Activated CD8-positive, alpha-beta memory T cell treated with anti-CD3 and anti-CD28 coated beads, Interleukin-2, amount 50 U/mL, for 1 hour (primary cell): ENCODE data around the gene FRRS1.
"Not testable (repeated sequence)": the region's sequence is repeated elsewhere in the genome, so short reads cannot be mapped to it uniquely, and the experiment has no call there.

ENCODE experiments used
- DNase-seq: peaks from one replicate; pipeline ENCODE4 v3.0.0-alpha.2; 2020; ENCODE audit errors: extremely low read depth

Gene FRRS1

DNA sequence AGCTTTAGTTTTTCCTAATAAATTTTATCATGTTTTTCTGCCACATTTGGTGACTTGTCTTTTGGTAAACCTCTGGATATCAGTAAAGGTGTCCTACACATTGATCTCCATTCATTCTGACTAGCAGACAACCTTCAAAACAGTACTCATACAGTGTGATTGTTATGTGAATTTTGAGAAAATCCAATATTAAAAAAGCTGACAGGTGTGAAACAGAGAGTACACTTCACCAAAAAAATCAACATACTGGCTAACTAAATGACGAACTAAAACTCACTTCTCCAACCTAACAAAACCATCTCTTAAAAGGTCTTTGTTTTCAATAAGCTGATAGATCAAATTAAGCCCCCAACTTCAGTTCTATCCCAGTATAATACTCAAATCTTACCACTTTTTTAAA is 1.5 kb downstream of the FRRS1 start:
- no peak for DNase-seq

DNA sequence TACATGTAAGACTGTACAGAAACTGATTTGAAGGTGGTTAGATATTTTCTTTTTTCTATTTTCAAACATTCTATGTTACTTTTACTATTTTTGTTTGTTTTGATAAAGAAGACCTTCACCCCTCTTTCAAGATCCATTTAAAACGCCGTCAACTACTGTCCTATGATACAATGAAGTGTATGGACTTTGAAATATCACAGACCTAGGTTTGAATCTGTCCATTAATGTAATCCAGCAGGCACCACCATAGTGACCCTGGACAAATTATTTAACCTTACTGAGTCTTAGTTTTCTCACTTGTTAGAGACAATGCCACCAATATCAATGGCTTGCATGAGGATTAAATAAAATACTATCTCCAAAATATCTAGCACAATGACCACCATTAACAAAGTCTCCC is 2.0 kb downstream of the FRRS1 start:
- no peak for DNase-seq

- DNase-seq, result no peak
Observed at GRCh38 chr1:99763956-99764355, 2.5 kb downstream of the FRRS1 start.

DNA sequence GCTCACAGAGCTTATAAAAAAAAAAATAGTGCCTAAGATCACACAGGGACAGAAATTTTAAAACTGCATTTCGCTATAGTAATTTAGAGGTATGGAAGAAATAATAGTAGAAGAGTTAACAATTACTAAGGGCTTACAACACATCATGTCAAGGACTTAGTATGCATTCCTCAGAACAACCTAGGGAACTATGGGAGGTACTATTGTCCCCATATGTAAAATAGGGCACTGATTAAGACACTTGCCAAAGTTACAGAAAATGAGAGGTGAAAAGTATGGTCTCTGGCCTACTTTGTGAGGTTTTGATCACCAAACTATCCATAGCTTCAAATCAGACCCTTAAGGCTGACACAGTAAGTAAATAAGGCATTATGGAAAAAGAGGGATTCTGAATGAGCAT is 4.7 kb downstream of the FRRS1 start:
- no peak for DNase-seq

GRCh38 chr1:99759518-99760160 is 6.8 kb downstream of the FRRS1 start:
- no peak for DNase-seq

DNA sequence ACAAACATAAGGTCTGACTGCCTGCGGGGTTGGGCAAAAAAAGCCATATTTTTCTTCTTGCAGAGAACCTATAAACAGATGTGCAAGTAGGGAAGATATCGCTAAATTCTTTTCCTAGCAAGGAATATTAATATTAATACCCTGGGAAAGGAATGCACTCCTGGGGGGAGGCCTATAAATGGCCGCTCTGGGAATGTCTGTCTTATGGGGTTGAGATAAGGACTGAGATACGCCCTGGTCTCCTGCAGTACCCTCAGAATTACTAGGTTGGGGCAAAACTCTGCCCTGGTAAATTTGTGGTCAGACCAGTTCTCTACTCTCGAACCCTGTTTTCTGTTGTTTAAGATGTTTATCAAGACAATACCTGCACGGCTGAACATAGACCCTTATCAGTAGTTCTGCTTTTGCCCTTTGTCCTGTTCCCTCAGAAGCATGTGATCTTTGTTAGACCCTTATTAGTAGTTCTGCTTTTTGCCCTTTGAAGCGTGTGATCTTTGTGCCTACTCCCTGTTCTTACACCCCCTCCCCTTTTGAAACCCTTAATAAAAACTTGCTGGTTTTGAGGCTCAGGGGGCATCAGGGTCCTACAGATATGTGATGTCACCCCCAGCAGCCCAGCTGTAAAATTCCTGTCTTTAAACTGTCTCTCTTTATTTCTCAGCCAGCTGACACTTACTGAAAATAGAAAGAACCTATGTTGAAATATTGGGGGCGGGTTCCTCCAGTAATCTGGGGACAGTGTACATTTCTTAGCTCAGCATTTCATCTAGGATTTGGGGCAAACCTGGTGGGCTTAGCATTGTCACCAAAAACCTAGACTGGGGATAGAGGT is 7.5 kb downstream of the FRRS1 start:
- DNase-seq, result not testable (repeated sequence)

- DNase-seq, result no peak
Observed at GRCh38 chr1:99758073-99758511, 8.3 kb downstream of the FRRS1 start.

- no peak for DNase-seq
Observed at GRCh38 chr1:99756598-99756997, 9.8 kb downstream of the FRRS1 start.

DNA sequence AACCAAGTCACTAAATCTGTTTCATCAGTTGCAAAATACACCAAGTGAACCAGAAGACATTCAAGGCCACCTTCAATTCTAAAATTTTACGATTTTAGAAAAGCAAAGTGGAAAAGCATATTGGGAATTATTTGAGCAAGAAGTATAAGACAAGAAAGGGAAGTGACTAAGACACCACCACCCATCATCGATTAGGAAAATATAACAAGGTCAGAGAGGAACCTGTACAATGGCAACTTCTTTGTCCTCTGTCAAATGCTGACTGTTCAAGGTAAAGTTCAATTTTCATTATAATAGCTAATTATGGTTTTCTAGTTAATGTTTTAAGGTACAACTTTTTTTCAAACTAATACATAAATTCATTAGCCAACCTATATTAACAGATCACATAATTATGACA is 10.8 kb downstream of the FRRS1 start:
- no peak for DNase-seq

DNA sequence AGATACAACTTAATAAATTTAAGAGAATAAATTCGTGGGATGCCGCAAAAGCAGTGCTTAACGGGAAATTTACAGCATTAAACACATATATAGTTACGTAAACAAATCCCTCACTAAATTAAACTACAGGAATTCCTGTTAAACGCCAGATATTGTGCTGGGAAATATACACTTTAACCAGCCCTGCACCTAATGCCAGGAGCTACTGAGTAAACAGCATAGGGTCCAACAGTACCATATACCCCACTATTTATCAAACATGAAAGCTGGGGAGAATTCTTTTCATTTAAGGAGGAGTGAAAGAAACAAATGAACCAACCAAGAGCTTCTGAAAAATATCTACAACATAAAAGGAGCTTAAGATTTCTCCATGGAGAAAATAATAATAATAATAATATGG is 11.7 kb downstream of the FRRS1 start:
- DNase-seq, result no peak

GRCh38 chr1:99754055-99754626 is 12.3 kb downstream of the FRRS1 start:
- no peak for DNase-seq

DNA sequence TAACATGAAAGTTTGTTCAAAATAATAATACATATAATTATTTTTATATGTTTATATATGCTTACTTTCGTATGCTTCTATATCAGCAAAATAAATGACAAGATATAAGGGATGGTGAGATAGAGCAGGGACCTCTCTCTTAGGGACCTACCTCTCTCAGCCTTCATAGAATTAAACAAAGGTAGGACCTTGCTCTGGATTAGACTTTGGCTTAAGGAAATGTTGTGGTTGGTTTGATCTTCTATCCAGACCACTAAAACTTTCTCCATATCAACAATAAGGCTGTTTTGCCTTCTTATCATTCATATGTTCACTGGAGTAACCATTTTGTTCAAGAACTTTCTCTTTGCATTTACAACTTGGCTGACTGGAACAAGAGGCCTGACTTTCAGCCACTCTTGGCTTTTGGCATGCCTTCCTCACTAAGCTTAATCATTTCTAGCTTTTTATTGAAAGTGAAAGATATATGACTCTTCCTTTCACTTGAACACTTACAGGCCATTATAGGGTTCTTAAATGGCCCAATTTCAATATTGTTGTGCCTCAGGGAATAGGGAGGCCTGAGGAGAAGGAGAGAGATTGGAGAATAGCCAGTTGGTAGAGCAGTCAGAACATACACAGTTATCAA is 14.4 kb downstream of the FRRS1 start:
- no peak for DNase-seq

- no peak for DNase-seq
Observed at GRCh38 chr1:99749504-99750347, 16.7 kb downstream of the FRRS1 start.

DNA sequence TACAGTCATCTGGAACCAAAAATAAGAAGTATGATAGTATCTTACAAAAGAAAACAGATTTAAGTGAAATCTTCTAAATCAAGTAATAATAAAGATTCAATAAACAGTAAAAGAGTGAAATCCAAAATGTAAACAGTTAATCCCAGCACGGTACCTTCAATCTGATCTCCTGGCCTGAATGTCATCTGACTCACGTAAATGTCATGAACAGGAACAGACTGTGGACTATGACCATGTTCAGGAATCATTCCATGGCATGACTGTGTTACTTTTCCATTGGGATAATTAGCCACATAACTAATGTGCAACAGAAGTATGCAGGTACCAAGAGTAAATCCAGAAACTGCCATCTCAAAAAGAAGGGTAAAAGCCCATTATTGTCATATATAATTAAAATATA is 18.0 kb downstream of the FRRS1 start:
- DNase-seq, result no peak

DNA sequence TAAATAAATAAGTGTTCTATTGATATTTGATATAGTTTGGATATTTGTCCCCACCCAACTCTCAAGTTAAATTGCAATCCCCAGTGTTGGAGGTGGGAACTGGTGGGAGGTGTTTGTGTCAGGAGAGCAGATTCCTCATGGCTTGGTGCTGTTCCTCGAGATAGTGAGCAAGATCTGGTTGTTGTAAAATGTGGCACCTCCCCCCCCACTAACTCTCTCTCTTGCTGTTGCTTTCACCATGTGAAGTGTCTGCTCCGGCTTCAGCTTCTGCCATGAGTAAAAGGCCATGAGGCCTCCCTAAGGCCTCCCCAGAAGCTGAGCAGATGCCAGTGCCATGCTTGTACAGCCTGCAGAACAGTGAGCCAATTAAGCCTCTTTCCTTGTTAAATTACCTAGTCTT is 20.8 kb downstream of the FRRS1 start:
- no peak for DNase-seq

GRCh38 chr1:99745061-99745460 is 21.4 kb downstream of the FRRS1 start:
- no peak for DNase-seq

GRCh38 chr1:99740141-99740540 is 26.3 kb downstream of the FRRS1 start:
- DNase-seq, result no peak

DNA sequence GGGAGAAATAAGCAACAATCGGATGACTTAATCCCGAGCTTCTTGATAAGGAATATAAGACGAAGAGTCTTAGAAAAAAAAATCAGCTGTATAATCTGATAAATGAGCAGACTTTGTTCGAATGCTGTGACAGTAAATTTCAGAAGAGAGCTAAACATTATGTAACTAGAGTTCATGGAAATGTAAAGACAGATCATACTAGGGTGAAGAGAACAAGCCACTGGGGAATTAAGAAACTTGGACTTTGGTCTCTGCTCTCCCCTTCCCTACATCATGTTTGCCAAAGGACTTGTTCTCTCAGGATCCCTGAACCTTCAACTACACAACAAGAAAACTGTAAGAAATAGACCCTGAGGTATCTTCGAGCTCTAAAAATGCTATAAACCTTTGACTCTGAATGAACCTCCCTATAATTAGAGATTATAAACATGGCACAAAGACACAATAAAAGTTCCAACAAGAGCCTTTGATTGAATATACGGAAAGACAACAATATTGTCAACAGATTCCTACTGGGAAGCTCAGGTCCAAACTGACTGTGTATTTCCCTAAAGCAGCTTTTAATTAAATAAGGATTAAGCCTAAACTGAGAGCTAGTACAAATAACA is 27.5 kb downstream of the FRRS1 start:
- DNase-seq, result no peak

DNA sequence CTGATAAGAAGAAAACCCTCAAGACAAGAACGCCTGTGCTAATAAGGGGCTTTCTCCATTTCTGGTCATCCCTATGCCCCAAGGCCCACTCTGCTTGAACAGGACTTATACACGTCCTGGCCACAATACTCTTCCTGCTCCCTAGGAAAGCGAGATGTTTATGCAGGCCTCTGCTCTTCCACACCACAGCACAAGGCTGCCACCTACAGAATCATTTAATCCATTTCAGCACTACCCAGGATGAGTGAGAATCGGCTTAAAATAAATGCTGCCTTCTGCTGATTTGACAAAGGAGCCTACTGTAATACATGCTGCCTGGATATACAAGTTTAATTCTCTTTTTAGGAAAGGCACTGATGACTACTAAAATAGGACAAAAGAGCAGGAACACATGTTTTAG is 29.4 kb downstream of the FRRS1 start:
- no peak for DNase-seq

GRCh38 chr1:99735852-99736251 is 30.6 kb downstream of the FRRS1 start:
- DNase-seq, result no peak

GRCh38 chr1:99731384-99731783 is 35.1 kb downstream of the FRRS1 start:
- DNase-seq, result no peak
